Iris pigment epithelial cell (primary cell): Measurements from ENCODE around the gene UBE2L3.
"Not testable (repeated sequence)": the region's sequence is repeated elsewhere in the genome, so short reads cannot be mapped to it uniquely, and the experiment has no call there.

ENCODE experiments used
- DNase-seq: peaks from one replicate; pipeline ENCODE4 v3.0.0-alpha.2; 2011; ENCODE audit warnings: low read depth

UBE2L3 gene

GRCh38 chr22:21628386-21629254, 61.1 kb downstream of the UBE2L3 start:
- no peak for DNase-seq

GRCh38 chr22:21629255-21630149, 62.0 kb downstream of the UBE2L3 start, which contains the start of gene YDJC:
TSS of gene YDJC (minus strand) at chr22:21630022. CDS start at chr22:21630014, 8 bp downstream.
- DNase-seq, result peak; percentile 92

DNA sequence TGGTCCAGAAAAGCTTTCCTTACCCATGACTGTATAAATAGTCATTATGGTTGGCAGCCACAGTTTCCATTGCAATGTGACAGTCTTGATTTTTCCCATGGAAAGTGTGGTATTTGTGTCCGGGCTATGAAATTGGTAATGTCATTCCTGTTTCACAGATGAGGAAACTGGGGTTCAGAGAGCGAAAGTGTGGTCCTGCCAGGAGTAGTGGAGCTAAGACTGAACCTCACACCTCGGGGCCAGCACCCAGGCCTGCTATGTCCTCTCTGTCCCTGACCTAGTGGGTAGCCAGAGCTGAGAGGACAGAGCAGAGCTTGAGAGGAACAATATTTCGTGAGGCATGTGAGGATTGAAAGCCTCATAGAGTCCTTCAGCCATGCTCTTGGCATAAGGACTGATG, 63.5 kb downstream of the UBE2L3 start:
- no peak for DNase-seq

GRCh38 chr22:21632237-21632895, 64.9 kb downstream of the UBE2L3 start, which contains the start of gene CCDC116:
TSS of gene CCDC116 (plus strand) at chr22:21632760. CDS start at chr22:21633182, 422 bp downstream.
- no peak for DNase-seq

GRCh38 chr22:21632931-21633330, 65.4 kb downstream of the UBE2L3 start:
- DNase-seq, result no peak

- DNase-seq, result no peak
Observed at GRCh38 chr22:21633481-21633880, 66.0 kb downstream of the UBE2L3 start.

DNA sequence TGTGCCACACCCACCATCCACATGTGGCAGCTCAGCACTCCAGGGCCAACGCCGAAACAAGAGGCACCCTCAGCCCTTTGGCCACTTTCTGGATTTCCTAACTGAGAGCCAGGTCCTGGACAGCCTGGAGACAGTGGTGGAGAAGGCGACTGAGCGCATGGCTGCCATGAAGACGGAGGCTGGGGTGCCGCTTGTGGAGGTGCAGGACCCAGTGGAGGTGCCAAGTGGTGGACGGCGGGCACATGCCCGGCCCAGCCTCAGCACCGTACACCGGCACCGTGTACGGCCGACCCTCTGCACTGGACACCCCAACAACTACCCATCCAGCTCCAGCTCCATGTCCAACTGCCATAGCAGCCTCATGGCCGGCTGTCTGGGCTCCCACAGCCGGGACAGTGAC, 66.6 kb downstream of the UBE2L3 start:
- DNase-seq, result no peak

GRCh38 chr22:21634844-21635243, 67.3 kb downstream of the UBE2L3 start:
- no peak for DNase-seq

DNA sequence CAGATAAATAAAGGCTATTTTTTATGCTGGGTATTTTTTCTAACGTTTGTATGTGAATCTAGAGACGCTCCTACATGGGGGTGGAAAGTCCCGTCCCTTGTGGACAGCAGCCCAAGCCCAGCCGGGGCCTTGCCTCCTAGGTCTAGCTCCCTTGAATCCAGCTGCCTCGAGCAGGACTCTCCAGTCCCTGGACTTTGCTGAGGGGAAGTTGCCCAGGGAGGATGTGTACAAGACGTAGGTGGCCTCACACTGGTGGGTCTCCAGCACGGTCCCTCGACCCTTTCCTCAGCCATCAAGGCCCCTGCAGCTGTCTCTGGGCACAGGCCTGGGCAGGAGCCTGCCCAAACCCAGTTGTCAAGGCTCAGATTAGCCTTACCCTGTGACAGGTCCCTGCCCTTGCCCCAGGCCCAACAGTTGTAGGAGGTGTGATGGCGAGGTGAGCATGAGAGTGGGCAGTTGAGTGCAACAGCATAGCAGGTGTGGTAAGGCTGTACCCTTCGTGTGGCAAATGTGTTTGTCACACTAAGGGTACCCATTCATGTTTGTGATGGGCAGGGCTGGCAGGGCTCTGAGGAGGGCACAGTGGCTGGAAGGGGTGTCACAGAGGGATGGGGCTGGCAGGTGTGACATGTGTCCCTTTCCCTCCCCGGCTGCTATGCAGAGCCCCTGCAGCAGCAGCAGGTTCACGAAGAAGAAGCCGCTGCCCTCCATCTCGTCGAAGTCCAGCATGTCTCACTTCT, 68.4 kb downstream of the UBE2L3 start:
- no peak for DNase-seq

- no peak for DNase-seq
Observed at GRCh38 chr22:21636629-21637218, 69.2 kb downstream of the UBE2L3 start.

DNA sequence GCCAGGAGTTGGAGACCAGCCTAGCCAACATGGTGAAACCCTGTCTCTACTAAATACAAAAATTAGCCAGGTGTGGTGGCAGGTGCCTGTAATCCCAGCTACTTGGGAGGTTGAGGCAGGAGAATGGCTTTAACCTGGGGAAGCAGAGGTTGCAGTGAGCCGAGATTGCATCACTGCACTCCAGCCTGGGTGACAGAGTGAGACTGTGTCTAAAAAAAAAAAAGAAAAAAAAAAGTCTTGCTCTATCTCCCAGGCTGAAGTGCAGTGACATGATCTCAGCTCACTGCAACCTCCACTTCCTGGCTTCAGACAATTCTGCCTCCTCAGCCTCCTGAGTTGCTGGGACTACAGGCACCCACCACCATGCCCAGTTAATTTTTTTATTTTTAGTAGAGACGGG, 69.9 kb downstream of the UBE2L3 start:
- DNase-seq, result not testable (repeated sequence)

DNA sequence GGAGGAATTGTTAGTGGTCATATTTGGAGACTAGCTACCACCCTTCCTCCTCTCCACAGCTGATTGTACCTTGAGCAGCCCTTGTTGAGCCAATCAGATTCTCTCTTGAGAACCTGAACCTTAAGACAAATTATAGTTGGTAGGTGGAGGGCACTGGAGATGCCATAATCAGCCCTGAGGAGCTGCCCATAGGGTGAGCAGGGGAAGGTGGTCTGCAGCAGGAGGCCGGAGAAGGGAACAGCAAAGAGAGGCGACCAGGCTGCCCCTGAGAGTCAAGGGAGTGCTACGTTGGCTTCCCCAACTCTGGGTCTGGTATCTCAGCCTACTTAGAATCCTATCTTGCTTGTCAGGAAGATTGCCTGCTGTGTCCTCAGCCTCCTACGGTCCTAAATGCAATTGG, 71.8 kb downstream of the UBE2L3 start:
- DNase-seq, result no peak

DNA sequence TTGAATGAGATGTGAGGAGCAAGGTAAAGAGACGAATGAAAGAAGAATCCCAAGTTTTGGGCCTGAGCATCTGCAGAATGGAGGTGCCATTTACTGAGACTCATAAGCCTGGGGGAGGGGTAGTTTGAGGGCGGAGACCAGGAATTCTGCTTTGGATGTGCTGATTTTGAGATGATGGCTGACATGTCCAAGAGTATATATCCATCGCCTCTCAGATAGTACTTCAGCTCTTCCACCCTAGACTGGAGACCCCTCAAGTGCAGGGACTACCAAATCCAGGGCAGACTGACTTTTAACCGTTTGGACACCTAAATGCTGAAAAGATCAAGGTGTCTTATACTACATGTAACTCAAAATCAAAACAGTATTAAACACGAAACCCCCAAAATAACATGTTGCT, 73.3 kb downstream of the UBE2L3 start:
- DNase-seq, result no peak

GRCh38 chr22:21641417-21641788, 73.9 kb downstream of the UBE2L3 start:
- peak; percentile 65 for DNase-seq

GRCh38 chr22:21641789-21642583, 74.5 kb downstream of the UBE2L3 start, which contains the start of gene SDF2L1:
TSS of gene SDF2L1 (plus strand) at chr22:21642302. CDS start at chr22:21642337, 35 bp downstream.
- DNase-seq, result peak; percentile 99

- DNase-seq, result peak; percentile 50
Observed at GRCh38 chr22:21642584-21643448, 75.3 kb downstream of the UBE2L3 start.

- no peak for DNase-seq
Observed at GRCh38 chr22:21643533-21644357, 76.2 kb downstream of the UBE2L3 start.

GRCh38 chr22:21645513-21645912, 78.0 kb downstream of the UBE2L3 start:
- DNase-seq, result not testable (repeated sequence)
